Measurements from ENCODE around the gene ADCY4.
"Not testable (repeated sequence)": the region's sequence is repeated elsewhere in the genome, so short reads cannot be mapped to it uniquely, and the experiment has no call there.

ADCY4 gene

DNA sequence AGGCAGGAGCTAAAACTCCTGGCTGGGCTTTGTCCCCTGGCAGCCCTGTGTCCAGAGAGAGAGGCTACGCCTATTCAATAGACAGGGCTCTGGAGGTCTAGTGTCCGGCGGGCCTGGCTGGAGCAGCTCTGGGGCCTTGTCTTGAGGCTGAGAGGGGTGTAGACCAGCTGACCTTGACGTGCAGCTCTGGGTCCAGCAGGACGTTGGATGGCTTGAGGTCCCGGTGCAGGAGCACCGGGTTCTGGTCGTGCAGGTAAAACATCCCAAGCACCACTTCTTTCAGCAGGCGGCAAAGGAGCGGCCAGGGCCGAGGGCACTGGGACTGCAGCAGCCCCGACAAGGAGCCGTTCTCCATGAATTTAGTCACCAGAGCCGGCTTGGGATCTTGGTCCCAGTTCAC lies 4.0 kb upstream of the ADCY4 start:
- no peak for DNase-seq (ENCODE audit: low read depth in 3 of 3)

DNA sequence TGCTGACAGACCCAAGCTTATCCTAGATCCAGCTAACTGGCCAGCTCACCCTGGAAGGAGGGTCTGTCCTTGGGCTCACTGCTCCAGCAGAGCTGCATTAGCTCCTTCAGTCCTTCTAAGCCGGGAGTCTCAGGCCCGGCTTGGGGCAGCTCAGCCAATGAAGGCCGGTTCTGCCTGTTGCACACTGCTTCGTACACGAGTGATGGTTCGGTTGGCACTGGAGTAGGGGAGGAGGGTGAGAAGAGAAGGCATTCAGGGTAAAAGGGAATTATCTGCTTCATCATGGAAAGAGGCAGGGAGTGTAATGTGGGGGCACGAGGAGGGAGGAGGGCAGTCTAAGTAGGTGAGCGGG lies 2.9 kb upstream of the ADCY4 start:
- no peak for DNase-seq (ENCODE audit: low read depth in 3 of 3)

DNA sequence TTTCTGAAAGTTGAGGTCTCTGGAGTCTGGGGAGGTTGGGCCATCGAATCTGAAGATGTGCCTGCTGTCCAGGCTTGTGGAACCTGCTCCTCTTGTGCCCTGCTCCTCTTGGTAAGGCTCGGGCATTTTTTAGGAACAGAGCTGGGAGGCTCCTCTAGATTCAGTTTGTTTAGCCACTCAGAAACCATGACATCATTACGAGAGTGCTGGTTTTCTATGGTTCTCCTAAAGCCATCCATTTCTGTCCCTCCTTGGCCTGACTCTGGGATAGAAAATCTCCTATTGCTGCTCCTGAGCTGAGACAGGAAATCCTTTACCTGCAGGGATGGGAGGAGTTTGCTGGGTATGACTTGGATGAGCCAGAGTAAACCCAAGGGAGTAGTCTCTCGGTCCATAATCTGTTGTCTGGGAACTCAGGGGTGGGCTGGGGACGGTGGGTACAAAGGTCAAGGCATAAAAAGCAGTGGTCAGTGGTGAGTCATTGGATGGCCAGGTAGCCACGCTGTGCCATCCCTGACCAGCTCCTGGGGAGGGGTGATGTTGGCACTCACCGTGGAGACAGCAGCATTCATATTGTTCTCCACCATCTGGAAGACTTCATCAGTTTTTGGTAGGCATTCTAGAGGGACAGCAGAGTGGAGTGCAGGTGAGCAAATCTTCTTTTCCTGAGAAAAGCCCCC lies 2.4 kb upstream of the ADCY4 start:
- no peak for DNase-seq (ENCODE audit: low read depth in 3 of 3)

DNA sequence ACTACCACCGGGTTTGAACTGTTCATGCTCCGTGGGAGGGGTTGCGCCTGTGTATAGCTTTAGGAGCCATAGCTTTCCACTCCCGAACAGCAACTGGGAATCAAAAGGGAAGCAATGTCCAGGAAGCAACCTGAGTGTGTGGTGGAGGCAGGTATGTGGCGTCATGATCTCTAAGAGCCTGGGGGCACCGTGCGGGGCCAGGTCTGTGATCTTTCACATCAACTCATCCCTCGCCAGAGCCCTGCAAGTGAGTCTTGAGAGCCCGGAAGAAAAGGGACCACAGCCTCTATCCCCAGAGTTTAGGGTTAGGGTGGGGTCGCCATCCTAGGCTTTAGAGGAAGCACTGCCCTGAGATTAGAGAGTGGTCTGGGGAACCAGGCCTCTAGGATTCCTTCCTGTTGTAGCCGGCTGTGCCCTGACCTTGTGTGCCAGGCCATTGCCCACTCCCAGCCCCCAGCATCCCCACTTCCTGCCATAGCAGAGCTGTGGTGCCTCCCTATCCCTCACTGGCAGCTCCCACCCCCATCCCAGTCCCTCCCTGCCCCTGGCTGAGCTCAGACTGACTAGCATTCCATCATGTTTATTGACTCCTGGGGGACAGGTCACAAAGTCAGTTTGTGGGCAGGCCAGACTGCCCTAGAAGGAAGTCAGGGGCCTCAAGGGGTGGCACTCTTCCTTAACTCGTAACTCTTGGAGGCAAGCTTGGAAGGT lies 745 bp upstream of the ADCY4 start:
- no peak for DNase-seq (ENCODE audit: low read depth in 3 of 3)

DNA sequence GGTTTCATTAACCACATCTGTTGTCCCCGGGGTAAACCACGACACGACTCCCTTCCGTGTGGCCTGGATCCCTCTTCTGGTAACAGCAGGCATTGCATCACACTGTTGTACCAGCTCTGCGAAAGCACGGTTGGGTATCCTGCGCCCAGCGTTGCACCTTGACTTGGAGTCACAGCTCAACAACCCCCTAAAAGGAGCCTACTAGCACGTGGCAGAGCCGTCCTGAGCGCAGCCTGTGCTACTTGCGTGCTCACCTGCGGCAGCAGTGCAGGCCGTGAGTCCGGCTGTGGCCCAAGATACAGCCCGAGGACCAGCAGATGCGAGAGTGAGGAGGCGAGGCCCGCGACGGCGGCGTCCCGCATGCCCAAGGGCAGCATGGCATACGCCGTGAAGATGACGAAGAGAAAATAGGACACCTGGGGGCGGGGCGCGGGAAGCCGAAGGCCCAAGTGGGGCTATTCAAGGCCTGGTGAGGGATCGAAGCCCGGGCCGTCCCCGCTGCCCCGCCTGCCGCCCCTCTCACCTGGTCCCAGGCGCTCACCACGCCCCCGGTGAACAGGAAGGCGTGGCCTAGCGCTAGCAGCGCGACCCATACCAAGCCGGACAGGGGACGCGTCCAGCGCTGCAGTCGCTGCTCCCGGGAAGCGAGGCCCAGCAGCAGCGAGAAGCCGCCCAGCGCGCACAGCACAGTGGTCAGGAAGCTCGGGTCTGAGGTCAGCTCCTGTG lies 2.4 kb downstream of the ADCY4 start:
- DNase-seq (ENCODE audit: low read depth in 3 of 3), result peak; percentile 66 to 77 (median 76)

DNA sequence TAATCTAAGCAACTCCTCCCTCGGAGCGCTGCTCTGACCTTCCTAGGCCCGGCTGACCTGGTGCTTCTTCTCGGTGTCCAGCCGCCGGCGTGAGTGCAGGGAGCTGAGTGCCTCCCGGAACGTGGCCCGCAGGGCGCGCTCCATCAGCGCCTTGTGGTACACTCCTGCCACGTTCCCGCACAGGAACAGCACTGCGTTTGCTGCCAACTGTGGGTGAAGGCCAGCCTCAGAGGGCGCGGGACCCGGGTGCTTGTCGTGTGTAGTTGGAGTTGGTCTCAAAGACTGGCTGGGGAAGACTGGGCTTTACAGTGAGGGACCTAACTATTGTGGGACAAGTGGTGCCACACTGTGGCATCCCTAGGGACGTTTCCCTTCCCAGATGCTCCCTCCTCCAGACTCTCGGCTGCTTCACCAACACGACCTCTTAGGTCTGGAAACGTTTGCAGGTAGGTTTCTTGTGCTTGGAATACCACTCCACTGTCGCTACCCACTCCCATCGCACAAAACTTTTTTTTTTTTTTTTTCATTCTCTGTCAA lies 3.1 kb downstream of the ADCY4 start:
- no peak for DNase-seq (ENCODE audit: low read depth in 3 of 3)

DNA sequence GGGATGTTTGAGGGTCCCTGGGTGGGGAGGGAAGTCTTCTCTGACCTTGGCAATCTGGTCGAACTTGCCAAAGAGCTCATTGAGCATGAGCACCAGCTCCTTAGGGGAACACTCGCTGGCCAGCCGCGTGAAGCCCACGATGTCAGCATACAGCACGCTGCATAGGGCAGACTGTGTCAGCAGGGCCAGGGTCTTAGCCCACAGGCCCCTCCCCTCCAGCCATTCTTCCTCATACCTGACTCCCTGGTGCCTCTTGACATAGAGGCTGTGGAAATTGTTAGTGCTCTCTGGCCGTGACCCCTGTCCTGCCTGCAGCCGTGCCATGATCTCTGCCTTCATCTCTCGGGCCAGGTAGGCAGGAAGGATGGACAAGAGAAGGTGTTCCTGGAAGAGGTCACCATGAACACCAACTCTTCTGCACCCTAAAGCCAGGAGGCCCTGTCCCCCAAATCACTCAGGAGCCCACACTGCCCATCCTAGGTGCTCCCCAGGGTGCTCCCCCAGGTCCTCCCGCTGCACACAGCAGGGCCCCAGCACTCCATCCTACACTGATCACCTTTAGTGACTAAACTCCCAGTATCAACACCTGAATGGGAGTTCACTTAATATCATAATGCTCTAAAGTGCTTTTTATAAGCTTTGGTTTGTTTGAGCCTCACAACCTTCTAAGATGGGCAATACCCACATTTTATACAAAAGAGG lies 3.7 kb downstream of the ADCY4 start:
- no peak for DNase-seq (ENCODE audit: low read depth in 3 of 3)

DNA sequence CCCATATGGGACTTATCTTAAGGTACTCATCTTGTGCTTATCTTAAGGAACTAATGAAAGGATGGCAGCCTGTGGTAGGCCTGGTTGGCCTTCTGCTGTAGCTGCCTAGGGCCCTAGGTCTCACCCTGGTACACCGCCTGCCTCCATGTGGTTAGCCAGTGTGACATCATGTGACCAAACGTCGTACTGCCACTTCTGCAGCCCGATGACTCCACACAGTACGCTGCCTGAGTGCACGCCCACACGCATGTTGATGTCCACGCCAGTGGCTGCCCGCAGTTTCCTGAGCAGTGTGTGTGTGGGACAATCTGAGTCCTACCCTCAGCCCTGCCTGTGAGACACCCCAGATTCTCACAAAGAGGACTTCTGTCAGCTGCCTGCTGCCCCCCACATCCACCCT lies 5.1 kb downstream of the ADCY4 start:
- DNase-seq (ENCODE audit: low read depth in 3 of 3), result peak in 1 of 3 donors; percentile 22

DNA sequence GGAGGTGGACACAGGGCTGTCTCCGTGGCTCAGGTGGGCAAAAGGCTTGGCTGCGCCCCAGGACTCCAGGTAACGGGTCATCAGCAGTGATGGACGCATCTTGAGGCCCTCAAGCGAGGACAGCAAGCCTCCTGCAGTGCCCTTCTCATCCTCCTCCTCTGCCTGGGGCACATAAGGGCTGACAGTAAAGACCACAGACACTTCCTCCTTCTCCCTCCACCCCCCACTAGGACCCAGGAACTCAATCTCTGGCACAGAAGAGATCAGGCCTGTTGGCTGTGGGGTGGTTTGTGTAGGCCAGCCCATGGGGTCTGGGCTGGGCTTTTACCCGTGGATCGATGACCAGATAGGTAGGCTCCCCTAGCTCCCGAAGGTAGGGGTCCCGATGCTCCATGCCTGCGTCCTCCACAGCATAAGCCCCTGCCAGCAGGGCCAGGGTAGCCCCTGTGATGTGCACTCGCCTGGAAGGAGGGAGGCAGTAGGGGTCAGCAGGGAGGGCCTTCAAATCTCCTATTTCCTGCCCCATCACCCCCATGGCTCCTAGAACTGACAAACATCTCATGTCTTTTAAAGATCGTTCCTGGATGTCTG lies 5.7 kb downstream of the ADCY4 start:
- no peak for DNase-seq (ENCODE audit: low read depth in 3 of 3)

DNA sequence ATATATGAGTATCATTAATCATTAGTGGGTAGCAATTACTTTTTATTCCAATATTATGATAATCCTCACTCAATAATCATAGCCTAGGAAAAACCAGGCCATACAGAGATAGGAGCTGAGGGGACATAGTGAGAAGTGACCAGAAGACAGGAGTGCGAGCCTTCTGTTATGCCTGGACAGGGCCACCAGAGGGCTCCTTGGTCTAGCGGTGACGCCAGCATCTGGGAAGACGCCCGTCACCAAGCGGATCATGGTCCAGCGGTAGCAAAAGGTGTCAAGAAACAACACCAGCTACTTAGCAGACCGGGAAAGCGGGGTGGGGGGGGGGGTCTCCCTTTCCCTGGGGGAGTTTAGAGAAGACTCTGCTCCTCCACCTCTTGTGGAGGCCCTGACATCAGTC lies 7.0 kb downstream of the ADCY4 start:
- DNase-seq (ENCODE audit: low read depth in 3 of 3), result not testable (repeated sequence)

DNA sequence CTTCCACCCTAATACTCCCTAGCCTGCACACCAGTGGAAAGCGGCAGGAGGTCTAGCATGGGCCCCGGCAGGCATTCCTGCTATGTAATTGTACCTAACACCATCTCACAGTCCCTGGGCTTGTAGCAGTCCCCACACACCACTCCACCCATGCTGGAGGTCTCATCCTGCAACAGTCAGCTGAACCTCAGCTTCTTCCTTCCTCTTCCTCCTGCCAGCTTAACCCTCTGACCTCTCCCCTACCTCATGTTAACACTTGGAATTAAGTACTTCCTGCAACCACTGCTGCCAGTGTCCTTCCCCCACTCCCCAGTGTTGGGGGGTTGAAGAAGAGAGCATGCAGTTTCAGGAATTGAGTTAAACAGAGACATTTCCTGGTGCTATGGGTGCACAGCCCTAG lies 7.6 kb downstream of the ADCY4 start:
- DNase-seq (ENCODE audit: low read depth in 3 of 3), result no peak

DNA sequence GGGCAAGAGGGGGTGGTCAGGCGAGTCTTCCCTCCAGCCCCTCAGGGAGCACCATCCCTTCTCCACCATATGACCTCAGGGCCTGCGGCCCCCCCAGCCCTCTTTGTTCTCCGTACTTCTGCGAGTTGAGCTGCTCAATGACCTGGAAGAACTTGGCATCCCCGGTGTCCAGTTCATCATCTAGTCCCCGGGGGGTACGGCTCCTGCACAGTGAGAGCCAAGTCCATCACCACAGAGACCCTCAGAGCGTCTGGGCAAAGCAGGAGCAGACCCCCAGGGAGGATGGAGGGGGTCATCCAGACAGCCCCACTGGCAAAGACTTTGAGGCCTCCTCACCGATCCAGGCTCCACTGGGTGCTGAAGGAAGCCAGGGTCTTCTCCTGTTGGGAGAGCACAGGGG lies 8.9 kb downstream of the ADCY4 start:
- no peak for DNase-seq (ENCODE audit: low read depth in 3 of 3)

DNA sequence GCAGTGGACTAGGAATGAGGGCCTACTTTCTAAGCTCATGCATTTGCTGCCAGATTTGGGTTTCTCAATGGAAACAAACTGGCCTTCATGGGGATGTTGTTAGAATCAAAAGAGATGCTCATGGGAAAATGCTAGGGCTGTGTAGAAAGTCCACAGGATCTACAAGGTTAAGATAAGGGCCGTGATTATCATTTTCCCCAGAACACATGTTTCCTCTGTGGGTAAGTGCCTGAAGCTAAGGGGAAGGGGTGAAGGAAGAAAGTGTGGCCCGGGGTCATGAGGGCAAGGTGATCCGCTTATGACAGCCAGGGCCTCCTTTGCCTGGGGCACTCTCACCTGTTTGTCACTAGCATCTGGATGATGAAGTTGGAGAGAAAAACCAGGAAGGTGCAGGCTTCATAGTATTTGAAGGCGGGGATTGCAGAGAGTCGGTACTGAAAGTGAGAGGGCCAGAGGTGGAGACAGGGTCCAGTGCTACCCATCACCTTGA lies 9.8 kb downstream of the ADCY4 start:
- DNase-seq (ENCODE audit: low read depth in 3 of 3), result no peak

DNA sequence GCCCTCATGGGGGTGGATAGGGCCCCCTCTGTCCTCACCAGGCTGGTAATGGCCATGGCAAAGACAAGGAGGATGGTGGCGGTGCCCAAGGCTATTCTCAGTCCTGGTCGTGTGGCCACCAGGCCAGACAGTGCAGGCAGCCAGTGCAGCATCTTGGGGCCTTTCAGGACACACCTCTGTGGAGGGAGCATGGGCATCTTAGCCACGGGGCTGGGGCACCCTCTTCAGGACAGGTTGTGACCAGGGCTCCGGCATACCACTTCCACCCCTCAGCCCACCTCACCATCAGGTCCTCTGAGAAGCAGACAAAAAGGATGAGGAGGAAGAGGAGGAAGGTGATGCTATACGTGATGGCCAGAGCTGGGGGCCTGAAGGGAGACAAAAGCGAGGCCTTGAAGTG lies 10.8 kb downstream of the ADCY4 start:
- no peak for DNase-seq (ENCODE audit: low read depth in 3 of 3)

DNA sequence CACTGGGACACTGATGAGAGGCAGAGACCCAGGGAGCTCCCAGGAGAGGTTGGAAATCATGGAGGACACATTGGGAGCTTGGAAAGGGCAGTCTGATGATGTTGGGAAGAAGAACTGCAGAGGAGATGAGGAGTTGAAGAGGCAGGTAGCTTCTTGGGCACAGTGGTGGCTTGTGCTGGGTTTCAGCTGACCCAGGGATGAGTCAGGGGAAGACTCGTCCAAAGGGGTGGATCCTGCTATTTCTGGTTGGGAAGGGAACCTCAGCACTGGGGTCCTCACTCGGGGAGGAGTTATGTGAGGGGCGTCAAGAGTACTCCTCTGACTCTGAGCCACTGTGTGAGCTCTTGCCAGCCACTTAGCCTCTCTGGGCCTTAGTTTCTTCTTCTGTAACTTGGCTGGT lies 11.5 kb downstream of the ADCY4 start:
- no peak for DNase-seq (ENCODE audit: low read depth in 3 of 3)

DNA sequence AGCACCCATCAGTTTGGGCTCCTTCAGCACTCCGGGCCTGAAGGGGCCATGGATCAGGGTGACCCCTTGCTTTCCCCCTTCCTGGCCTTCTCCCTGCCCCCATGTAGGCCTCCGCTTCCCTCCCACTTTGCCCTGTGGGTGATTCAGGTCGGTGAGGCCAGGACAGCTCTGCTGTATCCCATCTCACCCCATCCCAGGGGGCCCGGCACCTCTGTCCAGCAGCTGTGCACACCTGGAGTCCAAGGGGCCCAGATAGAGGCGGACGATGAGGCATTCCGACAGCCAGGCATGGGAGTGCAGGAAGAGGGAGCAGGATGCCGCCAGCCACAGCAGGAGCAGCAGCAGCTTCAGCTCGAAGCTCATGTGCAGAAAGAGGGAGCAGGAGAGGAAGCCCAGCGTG lies 12.2 kb downstream of the ADCY4 start:
- DNase-seq (ENCODE audit: low read depth in 3 of 3), result no peak

DNA sequence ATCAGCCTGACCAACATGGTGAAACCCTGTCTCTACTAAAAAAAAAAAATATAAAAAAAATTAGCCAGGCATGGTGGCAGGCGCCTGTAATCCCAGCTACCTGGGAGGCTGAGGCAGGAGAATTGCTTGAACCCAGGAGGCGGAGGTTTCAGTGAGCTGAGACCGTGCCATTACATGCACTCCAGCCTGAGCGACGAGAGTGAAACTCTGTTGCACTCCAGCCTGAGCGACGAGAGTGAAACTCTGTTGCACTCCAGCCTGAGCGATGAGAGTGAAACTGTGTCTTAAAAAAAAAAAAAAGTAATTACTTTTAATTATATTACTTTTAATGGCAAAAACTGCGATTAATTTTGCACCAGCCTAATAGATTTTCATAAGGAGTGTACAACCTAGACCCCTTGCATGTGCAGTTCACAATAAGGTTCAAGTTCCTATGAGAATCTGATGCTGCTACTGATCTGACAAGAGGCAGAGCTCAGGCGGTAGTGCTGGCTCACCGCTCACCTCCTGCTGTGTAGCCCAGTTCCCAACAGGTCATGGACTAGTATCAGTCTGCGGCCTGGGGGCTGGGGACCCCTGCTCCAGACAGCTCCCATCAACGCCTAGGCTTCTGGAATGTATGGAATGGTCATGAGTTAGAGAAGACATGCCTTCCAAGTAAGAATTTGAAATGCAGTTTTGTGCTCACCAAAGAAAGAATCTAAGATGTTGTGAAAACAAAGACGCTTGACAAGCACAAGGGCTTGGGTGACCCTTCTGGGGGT lies 13.5 kb downstream of the ADCY4 start:
- no peak for DNase-seq (ENCODE audit: low read depth in 3 of 3)

DNA sequence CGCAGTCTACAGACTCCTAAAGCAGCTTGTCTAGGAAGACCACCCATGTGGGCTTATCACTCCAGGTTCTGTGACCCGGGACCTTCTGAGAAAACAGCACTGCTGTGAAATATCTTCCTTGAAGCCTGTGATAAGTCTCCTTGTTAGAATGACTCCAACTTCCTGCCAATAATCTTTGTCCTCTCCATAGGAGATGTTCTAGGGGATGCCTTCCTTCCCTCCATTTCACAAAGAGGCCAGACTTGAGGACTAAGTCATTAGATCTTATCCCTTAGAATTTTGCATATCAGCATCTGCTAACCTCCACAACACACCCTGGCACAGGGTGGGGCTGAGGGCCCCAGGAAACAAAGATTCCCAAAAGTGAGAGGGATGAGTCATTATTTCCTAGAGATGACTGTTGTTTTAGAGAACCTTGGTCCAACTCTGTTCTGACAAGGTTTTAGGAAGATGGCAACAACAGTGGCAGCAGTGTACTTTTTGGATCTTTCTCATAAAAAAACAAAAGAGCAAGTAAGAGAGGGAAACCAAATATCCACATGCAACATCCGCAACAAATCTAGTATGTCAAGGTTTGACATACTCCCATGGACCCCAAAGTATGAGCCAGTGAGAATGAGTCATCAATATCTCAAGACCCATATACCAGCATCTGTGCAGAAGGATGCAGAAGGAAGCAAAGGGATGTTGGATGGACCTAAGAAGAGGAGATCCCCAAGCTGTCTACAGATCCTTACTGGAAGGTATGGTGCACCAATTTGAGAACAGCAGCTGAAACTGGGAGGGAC lies 17.5 kb downstream of the ADCY4 start:
- DNase-seq (ENCODE audit: low read depth in 3 of 3), result no peak

DNA sequence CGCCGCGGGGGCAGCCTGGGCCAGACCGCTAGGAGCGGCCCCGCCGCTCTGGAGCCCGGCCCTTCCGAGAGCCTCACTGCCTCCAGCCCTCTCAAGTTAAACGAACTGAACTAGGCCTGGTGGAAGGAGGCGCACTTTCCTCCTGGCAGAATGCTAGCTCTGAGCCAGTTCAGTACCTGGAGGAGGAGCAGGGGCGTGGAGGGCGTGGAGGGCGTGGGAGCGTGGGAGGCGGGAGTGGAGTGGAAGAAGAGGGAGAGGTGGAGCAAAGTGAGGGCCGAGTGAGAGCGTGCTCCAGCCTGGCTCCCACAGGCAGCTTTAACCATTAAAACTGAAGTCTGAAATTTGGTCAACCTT lies 18.3 kb downstream of the ADCY4 start:
- DNase-seq (ENCODE audit: low read depth in 3 of 3), result no peak

Data from stimulated activated CD4-positive, alpha-beta T cell treated with anti-CD3 and anti-CD28 coated beads, TNF-alpha, amount 100 ng/mL, for 48 hours (primary cell).